Stimulated activated CD4-positive, alpha-beta T cell treated with anti-CD3 and anti-CD28 coated beads, TNF-alpha, amount 100 ng/mL, for 1 hour (primary cell): ENCODE results near the gene FGR.
"Not testable (repeated sequence)": the region's sequence is repeated elsewhere in the genome, so short reads cannot be mapped to it uniquely, and the experiment has no call there.

Source experiments
- DNase-seq, 3 donors: peaks; one replicate each; pipeline ENCODE4 v3.0.0-alpha.2; 2020; ENCODE audit warnings: low read depth in 3 of 3, low spot score in 1 of 3

FGR gene

DNA sequence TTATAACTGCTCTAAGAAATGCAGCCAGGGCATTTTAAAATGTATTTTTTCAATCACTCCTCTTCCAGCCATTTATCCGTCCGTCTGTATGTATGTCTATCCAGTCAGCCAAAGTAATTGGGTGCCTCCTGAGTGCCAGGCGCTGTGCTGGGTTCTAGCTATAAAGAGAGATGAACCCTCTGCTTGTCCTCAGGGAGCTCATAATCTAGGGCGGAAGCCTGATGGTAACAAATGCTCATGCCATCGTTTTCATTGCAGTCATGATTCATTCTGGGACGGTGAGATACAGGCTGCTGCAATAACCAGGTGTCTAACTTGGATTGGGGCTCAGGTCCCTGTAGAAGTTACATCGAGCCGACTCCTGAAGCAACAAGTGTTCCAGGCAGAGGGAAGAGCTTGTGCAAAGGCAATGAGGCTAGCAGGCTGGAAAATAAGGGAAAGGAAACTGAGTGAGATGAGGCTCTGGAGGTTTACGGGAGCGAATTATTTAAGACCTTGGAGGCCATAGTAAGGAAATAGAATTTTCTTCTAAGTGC lies 25.4 kb upstream of the FGR start:
- no peak for DNase-seq

DNA sequence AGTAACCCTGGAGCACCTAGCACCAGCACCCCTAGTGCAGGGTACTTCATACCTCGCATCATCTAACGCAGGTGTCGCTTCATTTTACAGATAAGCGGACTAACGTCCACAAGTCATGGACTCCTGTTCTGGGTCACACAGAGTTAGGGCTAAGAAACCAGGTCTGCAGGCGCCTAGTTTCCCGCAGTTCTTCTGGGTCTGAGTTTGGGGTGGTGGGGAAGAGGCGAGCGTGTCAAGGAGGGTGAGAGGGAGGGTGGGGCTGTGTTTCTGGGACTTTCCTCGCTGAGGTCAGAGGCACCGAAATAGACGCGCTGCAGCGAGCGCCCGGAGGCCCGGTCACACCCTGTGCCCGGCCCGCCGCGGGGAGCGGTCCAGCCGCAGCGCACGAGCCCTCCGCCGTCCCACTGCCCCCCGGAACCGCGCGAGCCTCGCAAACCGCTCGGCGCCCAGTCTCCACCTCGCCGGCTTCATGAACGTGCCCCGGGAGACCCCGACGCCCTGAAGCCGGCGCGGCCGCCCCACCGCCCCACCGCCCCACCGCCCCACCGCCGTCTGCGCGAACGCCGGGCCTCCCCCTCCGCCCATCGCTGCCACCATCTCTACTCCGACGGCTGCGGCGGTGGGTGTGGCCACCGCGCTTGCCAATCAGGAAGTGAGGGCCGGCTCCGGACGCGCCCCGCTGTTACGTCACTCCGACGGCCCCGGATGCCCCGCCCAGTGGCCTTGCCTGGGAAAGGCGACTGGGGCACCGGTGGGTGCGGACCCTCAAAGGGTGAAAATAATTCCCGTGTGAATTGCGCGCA lies 24.7 kb upstream of the FGR start:
- peak; percentile 57 to 71 (median 60) for DNase-seq

DNA sequence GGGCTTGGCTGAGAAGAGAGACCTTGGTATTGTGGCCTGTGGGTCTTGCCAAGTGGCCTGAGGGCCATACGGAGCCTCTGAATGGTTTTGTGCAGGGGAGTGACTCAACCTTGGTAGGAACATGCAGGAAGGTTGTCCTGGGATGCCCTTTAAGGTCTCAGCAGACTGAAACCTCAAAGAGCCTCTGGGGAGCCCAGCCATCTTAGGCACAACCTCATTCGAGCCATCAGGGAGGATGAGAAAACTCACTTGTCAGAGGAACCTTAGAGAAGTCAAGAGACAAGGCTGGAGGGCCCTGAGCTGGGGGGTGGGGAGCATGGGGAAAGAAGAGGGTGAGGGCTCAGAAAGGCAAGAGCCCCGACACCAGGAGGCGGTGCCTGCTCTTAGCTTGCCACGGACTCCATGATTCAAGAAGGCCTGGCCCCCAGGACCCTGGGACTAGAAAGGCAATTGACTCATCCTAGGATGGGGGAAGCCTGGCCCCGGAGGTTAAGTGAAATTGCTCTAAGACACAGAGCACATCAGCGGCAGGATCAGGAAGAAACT lies 24.0 kb upstream of the FGR start:
- DNase-seq: peak in 1 of 3 donors; percentile 16

DNA sequence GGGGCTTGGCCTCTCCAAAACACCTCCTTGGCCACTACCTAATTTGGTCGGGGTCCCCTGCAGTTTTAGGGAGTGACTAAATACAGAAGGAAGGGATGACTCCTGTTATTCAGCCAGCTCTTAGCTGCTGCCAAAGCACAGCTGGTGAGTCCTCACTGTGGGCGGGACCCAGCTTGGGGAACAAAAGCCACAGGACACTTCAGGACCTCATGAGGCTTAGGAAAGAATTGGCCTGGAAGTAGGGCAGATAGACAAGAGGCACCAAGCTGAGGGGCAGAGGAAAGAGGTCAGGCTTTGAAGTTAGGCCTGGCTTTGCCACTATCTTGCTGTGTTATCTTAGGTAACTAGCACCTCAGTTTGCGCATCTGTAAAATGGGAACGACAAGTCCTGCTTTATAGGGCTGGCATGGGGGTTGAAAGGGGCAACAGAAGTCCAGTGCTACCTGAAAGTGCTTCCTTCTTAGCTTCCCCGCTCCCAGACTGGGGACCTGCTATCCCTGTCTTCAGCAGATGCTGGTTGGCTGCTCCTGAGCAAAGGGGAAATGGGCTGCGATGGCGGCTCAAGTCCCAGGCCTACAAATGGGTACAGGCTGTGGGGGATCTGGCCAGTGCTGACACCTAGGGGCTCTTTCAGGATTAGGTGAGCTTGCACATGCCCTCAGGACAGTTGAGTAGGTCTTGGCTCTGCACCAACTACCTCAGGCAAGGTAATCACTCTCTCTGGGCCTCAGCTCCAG lies 21.3 kb upstream of the FGR start:
- no peak for DNase-seq

DNA sequence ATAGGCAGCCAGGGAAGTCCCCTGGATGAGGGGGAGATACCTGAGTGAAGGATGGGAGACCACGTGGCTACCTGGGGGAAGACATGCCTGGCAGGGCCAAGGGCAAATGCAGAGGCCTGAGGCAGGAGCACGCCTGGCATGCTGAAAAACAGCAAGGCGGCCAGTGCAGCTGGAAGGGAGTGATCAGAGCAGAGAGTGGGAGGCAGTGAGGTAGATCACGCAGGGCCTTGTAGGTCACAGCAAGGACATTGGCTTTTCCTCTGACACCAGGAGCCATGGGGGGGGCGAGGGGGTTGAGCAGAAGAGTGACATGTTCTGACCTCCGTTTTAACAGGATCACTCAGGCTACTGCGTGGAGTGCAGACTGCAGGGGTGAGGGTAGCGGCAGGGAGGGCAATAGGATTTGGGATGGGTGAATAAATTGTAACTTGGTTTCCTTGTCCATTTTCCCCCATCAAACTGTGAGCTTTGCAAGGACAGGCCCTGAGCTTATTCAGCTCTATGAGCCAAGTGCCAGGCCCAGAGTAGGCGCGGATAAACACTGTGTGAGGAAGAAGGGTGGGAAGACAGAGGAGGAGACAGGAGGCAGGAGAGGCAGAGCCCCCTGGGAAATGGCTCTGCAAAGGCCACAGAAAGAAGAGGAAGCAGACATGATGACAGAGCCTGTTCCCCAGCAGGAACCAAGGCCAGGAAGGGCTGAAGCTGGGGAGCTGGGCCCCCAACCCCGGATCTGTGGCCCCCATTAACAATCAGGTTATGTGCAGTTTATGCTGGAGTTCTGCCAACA lies 20.4 kb upstream of the FGR start:
- no peak for DNase-seq

DNA sequence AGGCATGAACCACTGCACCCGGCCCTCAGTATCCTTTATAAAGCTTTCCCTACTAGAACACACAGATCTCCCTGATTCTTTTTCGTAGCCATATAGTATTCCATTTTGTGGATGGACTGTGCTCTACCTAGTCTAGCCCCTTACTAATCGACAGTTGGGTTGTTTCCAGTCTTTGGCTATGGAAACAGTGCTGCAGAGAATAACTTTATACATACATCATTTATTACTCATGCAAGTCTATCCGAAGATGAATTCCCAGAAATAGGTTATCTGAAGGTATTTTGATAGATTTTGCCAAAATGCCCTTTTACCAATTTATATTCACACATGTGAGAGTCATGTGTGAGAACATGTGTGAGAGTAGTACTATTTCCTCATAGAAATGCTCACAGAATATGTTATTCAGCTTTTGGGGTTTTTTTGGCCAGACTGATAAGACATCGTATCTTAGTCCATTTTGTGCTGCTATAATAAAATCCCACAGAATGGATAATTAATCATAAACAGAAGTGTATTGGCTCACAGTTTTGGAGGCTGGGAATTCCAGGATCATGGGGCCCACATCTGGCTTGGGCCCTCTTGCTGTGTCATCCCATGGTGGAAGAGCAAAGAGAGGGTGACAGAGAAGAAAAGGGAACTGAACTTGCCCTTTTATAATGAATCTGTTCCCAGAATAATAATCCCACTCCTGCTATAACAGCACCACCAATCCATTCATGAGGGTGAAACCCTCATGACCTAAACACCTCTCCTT lies 17.3 kb upstream of the FGR start:
- DNase-seq: no peak

DNA sequence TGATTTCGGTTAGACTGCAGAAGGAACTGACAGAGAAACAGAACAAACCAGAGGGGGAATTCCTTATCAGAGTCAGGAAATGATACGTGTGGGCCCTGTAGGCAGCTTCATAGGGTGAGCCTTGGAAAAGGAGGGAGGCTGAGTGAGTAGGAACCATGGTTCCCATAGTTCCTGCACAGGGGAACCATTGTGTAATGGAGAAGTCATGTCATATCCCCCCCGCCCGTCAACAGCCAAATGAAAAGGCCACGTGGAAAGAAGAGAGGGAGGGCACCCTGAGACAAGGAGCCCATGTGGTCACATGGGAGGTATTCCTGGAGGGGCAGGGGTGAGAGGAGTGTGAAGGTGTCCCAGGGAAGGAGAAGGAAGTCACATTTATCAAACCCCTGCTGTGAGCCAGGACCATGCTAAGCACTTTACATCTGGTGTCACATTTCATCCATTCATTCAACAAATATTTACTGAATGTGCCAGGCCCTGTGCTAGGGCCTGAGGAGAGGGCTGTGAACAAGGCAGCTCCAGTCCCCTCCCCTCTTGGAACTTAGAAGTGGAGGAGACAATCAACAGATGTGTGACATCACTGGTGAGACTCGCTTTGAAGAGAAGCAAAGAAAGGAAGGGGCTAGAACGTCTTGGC lies 15.7 kb upstream of the FGR start:
- DNase-seq: no peak

DNA sequence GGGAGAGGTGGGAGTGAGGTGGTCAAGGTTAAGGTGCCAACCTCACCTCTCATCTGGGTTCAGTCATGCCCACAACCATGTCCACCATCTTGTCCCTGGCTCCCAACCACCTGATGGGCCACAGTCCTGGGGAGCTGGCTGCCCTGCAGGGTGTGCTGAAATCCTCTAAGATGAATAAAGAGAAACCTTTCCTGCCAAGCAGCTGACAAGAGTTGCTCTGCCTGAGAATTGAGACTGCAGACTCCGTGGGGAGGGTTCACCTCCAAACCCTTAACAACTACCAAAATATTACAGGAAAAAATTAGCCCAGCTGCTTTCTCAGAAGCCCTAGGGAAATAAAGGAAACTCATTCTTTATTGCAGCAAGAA lies 15.2 kb upstream of the FGR start:
- no peak for DNase-seq

DNA sequence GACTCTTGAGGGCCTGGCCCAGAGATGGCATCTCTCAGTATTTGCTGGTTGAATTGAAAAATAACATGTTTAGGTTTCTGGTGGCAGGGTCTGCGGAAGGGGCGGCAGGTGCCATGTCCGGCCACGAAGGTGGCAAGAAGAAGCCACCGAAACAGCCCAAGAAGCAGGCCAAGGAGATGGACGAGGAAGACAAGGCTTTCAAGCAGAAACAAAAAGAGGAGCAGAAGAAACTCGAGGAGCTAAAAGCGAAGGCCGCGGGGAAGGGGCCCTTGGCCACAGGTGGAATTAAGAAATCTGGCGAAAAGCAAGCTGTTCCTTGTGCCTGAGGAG lies 14.3 kb upstream of the FGR start:
- DNase-seq: no peak

DNA sequence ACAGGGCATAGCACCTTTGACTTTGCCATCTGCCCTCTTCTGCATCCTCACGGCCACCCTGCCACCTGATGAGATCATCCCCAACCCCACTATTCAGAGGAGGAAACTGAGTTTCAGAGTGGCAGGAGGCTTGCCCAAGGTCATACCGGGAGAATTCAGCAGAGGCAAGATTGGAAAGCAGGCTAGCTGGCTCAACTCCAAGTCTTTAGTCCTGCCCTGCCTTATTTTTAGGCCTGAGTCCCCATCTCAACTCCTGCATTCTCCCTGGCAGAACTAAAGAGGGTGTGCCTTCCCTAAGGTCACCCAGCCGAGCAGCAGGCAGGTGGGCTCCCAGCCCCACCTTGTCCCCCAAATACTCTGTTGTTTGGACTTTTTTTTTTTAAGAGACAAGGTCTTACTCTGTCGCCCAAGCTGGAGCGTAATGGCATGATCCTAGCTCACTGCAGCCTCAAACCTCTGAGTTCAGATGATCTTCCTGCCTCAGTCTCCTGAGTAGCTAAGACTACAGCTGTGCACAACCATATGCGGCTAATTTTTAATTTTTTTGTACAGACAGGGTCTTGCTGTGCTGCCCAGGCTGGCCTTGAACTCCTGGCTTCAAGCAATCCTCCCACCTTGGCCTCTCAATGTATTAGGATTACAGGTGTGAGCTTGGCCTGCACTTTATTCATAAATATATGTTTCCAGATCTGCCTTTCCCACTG lies 13.8 kb upstream of the FGR start:
- no peak for DNase-seq

DNA sequence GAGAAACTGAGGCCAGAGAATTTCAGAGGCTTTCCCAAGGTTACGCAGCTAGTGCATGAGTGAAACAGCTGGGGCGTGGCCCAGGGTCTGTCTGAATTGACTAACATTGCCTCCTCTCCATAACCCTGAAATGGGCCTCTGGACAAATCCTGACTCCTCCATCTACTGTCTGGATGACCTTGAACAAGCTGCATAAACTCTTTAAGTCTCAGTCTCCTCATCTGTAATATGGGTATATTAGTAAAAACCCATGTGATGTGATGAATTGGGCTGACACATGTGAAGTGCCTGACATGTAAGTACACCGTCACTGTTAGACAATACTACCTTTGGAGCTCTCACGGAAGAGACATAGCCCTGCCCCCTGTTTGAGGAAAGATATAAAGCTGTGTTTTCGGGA lies 12.3 kb upstream of the FGR start:
- no peak for DNase-seq

DNA sequence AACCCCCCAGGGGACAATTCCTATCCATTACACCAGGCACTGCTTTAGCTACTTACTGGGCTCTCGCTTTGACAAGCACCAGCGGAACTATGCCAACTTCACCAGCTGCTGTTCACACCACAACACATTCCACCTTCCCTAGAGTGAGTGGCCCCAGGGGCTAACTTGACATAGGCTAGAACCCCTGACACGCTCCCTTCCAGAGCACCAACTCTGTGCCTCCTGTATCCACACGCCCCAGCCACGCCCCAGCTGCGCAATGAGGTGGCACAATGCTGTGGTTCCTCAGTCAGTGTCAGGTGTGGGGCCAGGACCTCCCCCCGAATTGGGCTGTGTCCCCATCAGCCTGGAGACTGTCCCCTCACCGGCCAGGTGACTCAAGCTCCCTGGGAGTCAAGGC lies 11.7 kb upstream of the FGR start:
- DNase-seq: no peak

DNA sequence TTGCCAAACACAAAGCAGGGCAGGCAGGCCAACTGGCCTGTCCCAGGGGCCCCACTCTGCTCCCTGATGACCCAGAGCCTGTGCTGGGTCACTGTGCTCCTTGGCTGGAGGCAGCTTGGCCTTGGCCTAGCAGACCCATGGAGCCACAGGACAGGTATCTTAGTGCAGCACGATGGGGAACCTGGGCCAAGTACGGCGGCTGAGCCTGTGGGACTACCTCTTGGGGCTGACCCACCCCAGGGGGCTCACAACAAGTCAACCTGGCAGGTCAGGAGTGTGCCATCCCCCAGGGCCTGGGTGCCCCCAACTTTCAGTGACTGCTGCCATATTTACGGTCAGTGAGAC lies 10.1 kb upstream of the FGR start:
- no peak for DNase-seq

DNA sequence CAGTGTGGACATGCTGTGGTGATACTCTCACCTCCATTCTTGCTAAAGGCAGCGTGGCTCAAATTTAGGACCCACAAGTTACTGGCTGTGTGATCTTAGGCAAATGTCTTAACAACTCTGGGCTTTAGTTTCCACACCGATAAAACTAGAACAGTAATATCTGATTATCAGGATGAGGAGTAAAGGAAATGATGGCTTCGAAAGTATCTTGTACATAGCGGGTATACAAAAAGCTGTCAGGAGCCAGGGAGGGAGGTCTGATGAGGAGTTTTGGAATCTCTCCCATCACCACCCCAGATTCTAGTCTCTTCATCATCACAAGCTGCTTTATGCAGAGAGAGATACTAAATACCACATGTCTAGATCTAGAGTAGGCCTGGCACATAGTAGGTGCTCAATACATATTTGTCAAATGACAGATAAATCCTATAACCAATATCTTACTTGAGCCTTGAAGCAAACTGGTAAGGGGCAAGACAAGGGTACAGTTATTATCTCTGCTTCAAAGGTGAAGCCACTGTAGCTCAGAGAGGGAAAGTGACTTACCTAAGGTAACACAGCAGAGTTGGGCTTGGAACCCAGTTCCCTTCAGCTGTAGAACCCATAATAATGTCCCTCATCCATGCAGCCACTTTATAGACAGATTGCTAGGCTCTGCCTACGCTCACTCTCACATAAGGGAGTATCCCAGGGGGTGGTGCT lies 9.5 kb upstream of the FGR start:
- no peak for DNase-seq

DNA sequence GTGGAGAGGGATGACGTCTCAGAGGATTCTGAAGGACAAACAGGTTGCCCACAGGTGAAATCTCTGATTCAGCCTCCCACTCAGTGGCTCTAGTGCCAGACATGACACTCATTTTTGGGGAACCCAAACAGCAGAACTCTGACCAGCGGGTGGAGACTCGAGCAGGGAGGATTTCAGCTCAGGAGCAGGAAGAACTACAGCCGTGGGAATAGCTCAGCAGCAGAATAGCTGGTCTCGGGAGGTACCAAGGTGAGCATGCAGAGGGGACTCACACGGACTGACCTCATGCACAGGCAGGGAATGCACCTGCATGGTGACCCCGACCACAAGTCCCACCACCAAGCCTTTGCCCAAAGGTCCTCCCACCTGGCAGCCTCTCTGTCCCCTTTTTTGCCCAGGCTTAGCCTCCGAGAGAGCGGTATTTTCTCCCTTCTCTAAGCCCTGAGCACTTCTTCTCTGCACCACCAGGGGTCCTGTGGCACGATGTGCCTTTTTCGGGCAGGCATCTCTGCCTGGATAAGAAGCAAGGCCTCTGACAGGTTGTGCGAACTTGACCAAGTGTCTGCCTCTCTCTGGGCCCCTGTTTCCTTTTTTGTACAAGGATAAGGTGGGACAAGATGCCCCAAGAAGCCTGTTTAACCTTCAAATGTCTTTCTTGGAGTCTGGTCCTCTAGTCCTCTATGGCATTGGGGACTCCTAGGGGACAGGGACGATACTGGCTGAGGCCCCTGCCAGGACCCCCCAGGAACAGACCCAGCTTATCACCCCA lies 8.8 kb upstream of the FGR start:
- peak in 2 of 3 donors; percentile 45 to 52 for DNase-seq

DNA sequence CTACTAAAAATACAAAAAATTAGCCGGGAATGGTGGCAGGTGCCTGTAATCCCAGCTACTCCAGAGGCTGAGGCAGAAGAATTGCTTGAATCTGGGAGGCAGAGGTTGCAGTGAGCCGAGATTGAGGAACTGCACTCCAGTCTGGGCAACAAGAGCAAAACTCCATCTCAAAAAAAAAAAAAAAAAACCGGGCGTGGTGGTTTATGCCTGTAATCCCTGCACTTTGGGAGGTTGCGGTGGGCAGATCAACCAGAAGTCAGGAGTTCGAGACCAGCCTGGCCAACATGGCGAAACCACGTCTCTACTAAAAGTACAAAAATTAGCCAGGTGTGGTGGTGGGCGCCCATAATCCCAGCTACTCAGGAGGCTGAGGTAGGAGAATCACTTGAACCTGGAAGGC lies 5.5 kb upstream of the FGR start:
- not testable (repeated sequence) for DNase-seq

DNA sequence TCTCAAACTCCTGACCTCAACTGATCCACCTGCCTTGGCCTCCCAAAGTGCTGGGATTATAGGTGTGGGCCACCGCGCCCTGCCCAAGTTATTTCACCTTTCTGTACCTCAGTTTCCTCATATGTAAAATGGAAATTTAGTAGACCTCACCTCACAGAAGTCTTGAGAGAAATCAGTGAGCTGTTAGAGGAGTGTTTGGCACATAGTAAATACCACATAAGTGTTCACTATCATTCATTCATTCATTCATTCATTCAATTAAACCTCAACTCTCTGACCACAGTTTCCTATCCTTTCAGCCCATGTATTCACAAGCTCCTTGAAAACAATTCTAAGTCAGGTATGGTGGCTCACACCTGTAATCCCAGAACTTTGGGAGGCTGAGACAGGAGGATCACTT lies 3.8 kb upstream of the FGR start:
- DNase-seq: no peak

DNA sequence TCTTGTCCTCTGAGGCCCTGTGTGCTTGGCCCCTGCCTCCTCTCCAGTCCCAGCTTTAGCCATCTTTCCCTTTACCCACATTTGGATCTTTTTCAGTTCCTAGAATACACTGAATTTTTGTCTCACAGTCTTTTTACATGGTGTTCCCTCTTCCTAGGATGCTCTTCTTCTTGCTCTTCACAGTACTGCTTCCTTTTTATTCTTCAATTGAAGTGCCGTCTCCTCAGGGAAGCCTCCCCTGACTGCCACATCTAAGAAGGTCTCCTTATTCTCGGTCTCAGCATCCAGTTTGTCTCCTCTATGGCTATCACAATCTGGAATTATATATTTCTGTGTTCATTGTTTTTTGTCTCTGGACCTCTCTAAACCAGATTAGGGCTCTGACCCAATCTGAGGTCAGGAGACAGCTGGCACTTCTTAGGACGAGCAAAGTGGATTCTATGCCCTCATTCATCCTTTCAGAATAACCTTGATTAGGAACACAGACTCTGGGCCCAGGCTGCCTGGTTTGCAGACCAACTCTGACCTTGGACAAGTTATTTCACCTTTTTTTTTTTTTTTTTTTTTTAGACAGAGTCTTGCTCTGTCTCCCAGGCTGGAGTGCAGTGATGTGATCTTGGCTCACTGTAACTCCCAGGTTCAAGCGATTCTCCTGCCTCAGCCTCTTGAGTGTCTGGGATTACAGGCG lies 3.2 kb upstream of the FGR start:
- DNase-seq: no peak
